IMR-90 (cell line): Measurements from ENCODE around the gene SEL1L3. TPM values are rescaled to one million over a fixed set of nuclear protein-coding genes. Genes with fewer than 3 reads are reported as not detected.
A peak's percentile ranks its signal among the peaks of the same experiment; 100 is the strongest.

Experiments
- ATAC-seq: fragments of 200-7000 bp; cut with Tn5 transposase; 2 replicates; pipeline ENCODE4 v1.9.1; 2020; ENCODE audit warnings: low read depth, mild to moderate bottlenecking, moderate library complexity
- BruUV-seq: library from RNA; stranded (reverse); fragments of 400-500 nt; replicated peaks from 2 replicates; lab custom pipeline; 2021; lab: Mats Ljungman, UMichigan
- CTCF ChIA-PET: fragments of 300-600 bp; formaldehyde crosslinking; extraction: SDS; loops from one replicate; lab custom pipeline; 2021; ENCODE audit warnings: antibody characterized with exemption; lab: Yijun Ruan, JAX
- POLR2A ChIA-PET: fragments of 300-600 bp; sonication (Branson Sonifier 250); formaldehyde crosslinking; loops from one replicate; lab custom pipeline; 2022; ENCODE audit warnings: antibody characterized with exemption; ENCODE audit not compliant: unreplicated experiment; lab: Charles Lee
- DNase-seq: peaks from one replicate; pipeline ENCODE4 v3.0.0; 2013
- H2AFZ ChIP-seq: replicated peaks from 2 replicates; pipeline ENCODE3; 2013; ENCODE audit warnings: low read length, mild to moderate bottlenecking; ENCODE audit not compliant: poor library complexity
- H2AK5ac ChIP-seq: 2 replicates; pipeline ENCODE4 v1.6.1; 2013; ENCODE audit warnings: low read depth, low read length, inconsistent platforms
- H2AK9ac ChIP-seq: replicated peaks from 2 replicates; pipeline ENCODE3; 2013; ENCODE audit warnings: mild to moderate bottlenecking, low read depth, low read length, moderate library complexity; ENCODE audit not compliant: poor library complexity
- H2BK120ac ChIP-seq: 2 replicates; pipeline ENCODE4 v1.6.1; 2013; ENCODE audit warnings: low read depth, low read length, inconsistent platforms
- H2BK15ac ChIP-seq: 3 replicates; pipeline ENCODE4 v1.6.1; 2013; ENCODE audit warnings: low read depth, low read length, inconsistent platforms
- H2BK20ac ChIP-seq: 2 replicates; pipeline ENCODE4 v1.6.1; 2013; ENCODE audit warnings: low read depth, mild to moderate bottlenecking, inconsistent platforms, low read length, moderate library complexity
- H2BK5ac ChIP-seq: 2 replicates; pipeline ENCODE4 v1.6.1; 2013; ENCODE audit warnings: mild to moderate bottlenecking, low read depth, low read length, inconsistent platforms; ENCODE audit not compliant: poor library complexity, severe bottlenecking
- H3K14ac ChIP-seq: replicated peaks from 2 replicates; pipeline ENCODE4 v1.6.1; 2013; ENCODE audit warnings: low read depth, low read length, inconsistent platforms
- H3K18ac ChIP-seq: 2 replicates; pipeline ENCODE4 v1.6.1; 2013; ENCODE audit warnings: low read depth, low read length, control low read depth
- H3K23ac ChIP-seq: 2 replicates; pipeline ENCODE4 v1.6.1; 2013; ENCODE audit warnings: low read depth, low read length, inconsistent platforms
- H3K27ac ChIP-seq: 2 replicates; pipeline ENCODE4 v1.5.1; 2013; ENCODE audit warnings: mild to moderate bottlenecking, control low read depth, low read length; ENCODE audit not compliant: insufficient read depth
- H3K27me3 ChIP-seq: 2 replicates; pipeline ENCODE4 v1.6.1; 2013; ENCODE audit warnings: low read length; ENCODE audit not compliant: control insufficient read depth, insufficient read depth
- H3K36me3 ChIP-seq: 2 replicates; pipeline ENCODE4 v1.6.1; 2013; ENCODE audit warnings: low read length, mixed read lengths; ENCODE audit not compliant: control insufficient read depth, insufficient read depth
- H3K4ac ChIP-seq: 2 replicates; pipeline ENCODE4 v1.6.1; 2013; ENCODE audit warnings: low read depth, low read length, inconsistent platforms
- H3K4me1 ChIP-seq: 2 replicates; pipeline ENCODE4 v1.6.1; 2013; ENCODE audit warnings: low read length, mixed read lengths; ENCODE audit not compliant: control insufficient read depth, insufficient read depth
- H3K4me2 ChIP-seq: 2 replicates; pipeline ENCODE4 v1.6.1; 2013; ENCODE audit warnings: low read depth, mild to moderate bottlenecking, control low read depth, low read length, moderate library complexity
- H3K4me3 ChIP-seq: 2 replicates; pipeline ENCODE4 v1.5.1; 2013; ENCODE audit warnings: low read depth, mild to moderate bottlenecking, control low read depth, low read length, moderate library complexity; ENCODE audit not compliant: insufficient read depth
- H3K56ac ChIP-seq: 2 replicates; pipeline ENCODE4 v1.6.1; 2013; ENCODE audit warnings: low read length, inconsistent platforms; ENCODE audit not compliant: insufficient read depth; ENCODE audit errors: extremely low read depth
- H3K79me1 ChIP-seq, 2 experiments: 2 replicates each; pipeline ENCODE4 v1.6.1; 2013; ENCODE audit warnings: low read length in 2 of 2, inconsistent platforms in 1 of 2, low read depth in 1 of 2
- H3K9ac ChIP-seq: 2 replicates; pipeline ENCODE4 v1.6.1; 2013; ENCODE audit warnings: low read depth, low read length, control low read depth
- H3K9me1 ChIP-seq: 2 replicates; pipeline ENCODE4 v1.6.1; 2013; ENCODE audit warnings: low read length, inconsistent platforms; ENCODE audit not compliant: insufficient read depth
- H3K9me3 ChIP-seq: 2 replicates; pipeline ENCODE4 v1.6.1; 2013; ENCODE audit warnings: low read length; ENCODE audit not compliant: control insufficient read depth, insufficient read depth
- H4K20me1 ChIP-seq: 2 replicates; pipeline ENCODE4 v1.6.1; 2013; ENCODE audit warnings: low read length, inconsistent platforms; ENCODE audit not compliant: insufficient read depth
- H4K5ac ChIP-seq: 2 replicates; pipeline ENCODE4 v1.6.1; 2013; ENCODE audit warnings: mild to moderate bottlenecking, low read depth, low read length, control low read depth
- H4K8ac ChIP-seq, 2 experiments: 2 replicates each; pipeline ENCODE4 v1.6.1; 2013; ENCODE audit warnings: low read depth in 2 of 2, low read length in 2 of 2, control low read depth in 1 of 2, inconsistent platforms in 1 of 2
- H4K91ac ChIP-seq: 2 replicates; pipeline ENCODE4 v1.6.1; 2013; ENCODE audit warnings: low read depth, low read length, inconsistent platforms; ENCODE audit not compliant: insufficient read depth
- FOS ChIP-seq: fragments of 150-350 bp; IDR thresholded peaks from 2 replicates; pipeline ENCODE4 v1.6.1; 2016; ENCODE audit warnings: low read depth, low read length
- NFE2L2 ChIP-seq: fragments of 150-350 bp; IDR thresholded peaks from 2 replicates; pipeline ENCODE4 v1.6.1; 2016; ENCODE audit warnings: low read depth, mild to moderate bottlenecking, low read length
- WGBS, 2 experiments: methylation state at CpG; one replicate each; pipeline versions ENCODE4 v1.1.5 to v1.1.7; 2013; ENCODE audit warnings: missing lambda C conversion rate in 2 of 2; ENCODE audit not compliant: insufficient read length in 1 of 2; ENCODE audit errors: extremely low coverage in 2 of 2; 5-methylcytosine and 5-hydroxymethylcytosine counted together
- dilution Hi-C: fragments of 300-500 bp; cut with HindIII; formaldehyde crosslinking; loops from one replicate; pipeline ENCODE4 v1.14.3; 2018; ENCODE audit warnings: low sequenced_read_pairs; ENCODE audit not compliant: unreplicated experiment
- in situ Hi-C: fragments of 300-500 bp; cut with MboI; formaldehyde crosslinking; loops from 3 replicates; pipeline ENCODE4 v1.14.3; 2019; ENCODE audit warnings: low sequenced_read_pairs, inconsistent platforms, mixed read lengths
- intact Hi-C: fragments of 100-400 bp; cut with micrococcal nuclease; formaldehyde crosslinking; loops from 2 replicates; pipeline ENCODE4 v1.10.0; 2022
- polyA plus RNA-seq, 3 experiments: library from polyadenylated mRNA; depleted of rRNA; stranded (reverse); fragments of >200 nt; gene quantifications; 2 replicates each; pipeline ENCODE4 v1.2.3, GENCODE V29; 2012; ENCODE audit warnings: low replicate concordance in 1 of 3
- total RNA-seq: library from RNA; depleted of rRNA; stranded (reverse); fragments of >200 nt; gene quantifications from 2 replicates; pipeline ENCODE4 v1.2.3, GENCODE V29; 2012

SEL1L3 gene
- total and polyA plus RNA-seq, 2 of the 4 experiments (the other 2 are of a cell fraction): 16.4 to 43.7 TPM

GRCh38 chr4:25786497-25787065, 76.2 kb downstream of the SEL1L3 start:
- no peaks in the 10 kb centered on the region for H4K20me1 ChIP-seq
- no peak overlapping the region for H3K4me2 ChIP-seq
- ChIA-PET CTCF (interaction anchor here (0.7 kb wide), 1 partner anchor 1071 kb away, joined by 3 read pairs; no protein-coding TSS in a partner anchor), POLR2A (no interaction called here)
- H3K27ac ChIP-seq: no peak overlapping the region
- H3K9me1 ChIP-seq: peaks cover 5% of the 10 kb centered on the region; the same call in 1 of the 2 replicates
- H3K4me1 ChIP-seq: peaks cover 2% of the 10 kb centered on the region; the same call in 1 of the 2 replicates
- no peaks in the 10 kb centered on the region for H3K79me1 ChIP-seq
- dilution Hi-C loops: no loop called here
- no peak overlapping the region for H3K14ac ChIP-seq
- H3K4me3 ChIP-seq: no peak overlapping the region
- no peak overlapping the region for H2BK120ac ChIP-seq
- no peak overlapping the region for H2AFZ ChIP-seq
- in situ Hi-C loops: no loop called here
- ATAC-seq: peak; percentile 94
- H3K4ac ChIP-seq: peak overlapping the region; percentile 9
- H2BK20ac ChIP-seq: 0 out of 2 replicates have a peak overlapping the region, but pooled peaks have one; percentile 22
- no peak overlapping the region for H2AK9ac ChIP-seq
- H3K36me3 ChIP-seq: peaks cover 9% of the 10 kb centered on the region
- DNase-seq: peak; percentile 70
- H4K8ac ChIP-seq: no peak overlapping the region
- TF ChIP-seq NFE2L2 (no peak), FOS (0 out of 2 replicates have a peak, but pooled peaks have one; percentile 8)
- BruUV-seq: no TSS peak
- H3K9me3 ChIP-seq: no peaks in the 10 kb centered on the region
- no peak overlapping the region for H2AK5ac ChIP-seq
- H3K27me3 ChIP-seq: no peaks in the 10 kb centered on the region
- no peak overlapping the region for H2BK15ac ChIP-seq
- H3K23ac ChIP-seq: no peak overlapping the region
- 40% methylated on average over 1 of the region's 4 CpGs; no CpG with 5 or more reads in 1 of the 2 experiments for WGBS, 2 experiments
- no peak overlapping the region for H4K91ac ChIP-seq
- no peak overlapping the region for H4K5ac ChIP-seq
- H2BK5ac ChIP-seq: no peak overlapping the region
- intact Hi-C loops: no loop called here
- H3K9ac ChIP-seq: no peak overlapping the region
- H3K18ac ChIP-seq: no peak overlapping the region
- H3K56ac ChIP-seq: no peak overlapping the region
